NCI-H748 treated with DMSO at 0.1 percent for 48 hours (cell line): Measurements from ENCODE around the gene MADCAM1.

Experiments used
- DNase-seq: peaks from one replicate; lab custom pipeline; 2025; lab: John Stamatoyannopoulos, UW

Gene MADCAM1

DNA sequence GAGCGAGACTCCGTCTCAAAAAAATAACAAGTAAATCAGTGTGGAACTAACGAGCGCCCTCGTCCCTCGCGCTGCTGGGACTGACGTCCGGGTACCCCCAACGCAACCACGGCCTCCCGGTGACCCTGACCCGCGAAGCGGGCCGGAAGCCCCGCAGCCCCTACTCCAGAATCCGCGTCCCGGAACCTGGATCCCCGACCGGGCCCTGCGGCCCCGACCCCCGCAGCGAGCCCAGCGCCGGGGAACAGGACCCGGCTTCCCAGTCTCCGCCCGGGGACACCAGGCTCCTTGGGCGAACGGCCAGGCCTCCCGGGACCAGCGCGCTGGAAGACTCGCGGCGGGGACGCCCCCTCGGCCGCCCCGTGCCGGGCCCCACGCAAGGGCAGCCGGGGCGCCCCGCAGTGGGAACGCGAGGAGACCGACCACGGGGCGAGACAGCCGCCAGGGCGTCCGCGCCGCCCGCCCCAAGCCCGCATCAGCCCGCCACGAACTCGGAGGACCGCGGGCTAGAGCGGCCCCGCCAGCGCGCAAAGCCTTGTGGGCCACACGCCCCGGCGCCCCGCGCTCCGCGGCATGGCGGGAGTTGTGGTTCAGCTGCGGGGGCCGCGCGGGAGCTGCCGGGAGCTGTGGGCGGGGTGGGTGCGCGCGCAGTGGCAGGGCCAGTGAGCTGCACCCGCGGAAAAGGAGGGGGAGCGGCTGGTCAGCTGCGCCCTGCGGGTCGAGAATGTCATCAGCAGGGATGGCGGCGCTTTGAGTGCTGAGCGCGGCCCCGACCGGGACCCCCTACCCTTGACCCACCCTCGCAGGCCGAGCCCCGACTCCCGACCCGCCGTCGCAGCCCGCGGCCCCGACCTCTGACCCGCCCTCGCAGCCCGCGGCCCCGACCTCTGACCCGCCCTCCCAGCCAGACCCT is 7.5 kb upstream of the MADCAM1 start:
- DNase-seq, result peak; percentile 37

DNA sequence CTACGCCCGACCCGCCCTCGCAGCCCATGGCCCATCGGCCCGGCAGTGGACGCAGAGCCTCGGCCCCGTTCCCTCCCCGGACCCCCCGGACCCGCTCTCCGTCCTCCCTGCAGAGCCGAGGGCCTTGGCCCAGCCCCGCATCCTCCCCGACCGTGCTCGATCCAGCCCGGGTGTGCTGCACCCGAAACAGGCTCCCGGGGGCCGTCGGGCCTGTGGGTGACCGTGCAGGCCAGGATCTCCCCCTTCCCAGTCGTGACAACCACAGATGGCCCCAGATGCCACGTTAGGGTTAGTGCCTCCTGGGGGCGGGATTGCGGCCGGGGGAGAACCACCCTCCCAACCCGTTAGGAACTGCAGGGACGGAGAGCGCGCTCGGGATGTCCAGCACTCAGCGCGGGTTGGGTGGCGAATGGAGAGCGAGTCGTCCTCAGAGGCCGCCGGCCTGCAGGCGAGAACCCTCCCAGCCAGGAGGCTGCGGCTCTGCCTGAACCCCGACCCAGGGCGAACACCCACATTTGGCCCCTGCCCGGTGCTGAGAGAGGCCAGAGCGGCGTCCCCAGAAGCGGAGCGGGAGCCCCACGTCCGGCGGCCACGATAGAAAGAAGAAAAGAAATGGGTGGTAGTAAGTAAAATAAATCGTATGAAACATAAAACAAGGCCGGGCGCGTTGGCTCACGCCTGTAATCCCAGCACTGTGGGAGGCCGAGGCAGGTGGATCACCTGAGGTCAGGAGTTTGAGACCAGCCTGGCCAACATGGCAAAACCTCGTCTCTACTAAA is 6.7 kb upstream of the MADCAM1 start:
- DNase-seq, result no peak

DNA sequence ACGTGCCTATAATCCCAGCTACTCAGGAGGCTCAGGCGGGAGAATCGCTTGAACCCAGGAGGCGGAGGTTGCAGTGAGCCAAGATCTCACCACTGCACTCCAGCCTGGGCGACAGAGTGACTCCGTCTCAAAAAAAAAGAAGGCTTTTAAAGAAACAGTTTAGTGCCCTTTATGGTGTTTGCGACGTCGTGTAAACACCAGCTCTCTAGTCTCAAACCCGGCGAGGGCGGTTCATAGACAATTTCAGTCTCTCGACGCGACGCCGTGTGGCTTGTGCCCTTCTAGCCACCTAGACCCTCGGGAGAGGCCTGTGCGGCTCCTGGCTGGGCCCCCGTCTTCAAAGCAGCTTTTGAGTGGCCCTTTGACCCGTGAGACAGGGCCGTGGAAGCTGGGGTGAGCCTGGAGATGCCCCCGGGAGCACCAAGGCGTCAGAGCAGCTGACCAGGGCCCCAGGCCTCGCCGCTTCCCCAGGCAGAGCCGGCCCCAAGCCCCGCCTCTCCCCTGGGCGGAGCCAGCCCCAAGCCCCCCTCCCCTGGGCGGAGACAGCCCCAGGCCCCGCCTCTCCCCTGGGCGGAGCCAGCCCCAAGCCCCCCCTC is 5.0 kb upstream of the MADCAM1 start:
- DNase-seq, result no peak

GRCh38 chr19:492091-492531 is 4.2 kb upstream of the MADCAM1 start:
- no peak for DNase-seq

DNA sequence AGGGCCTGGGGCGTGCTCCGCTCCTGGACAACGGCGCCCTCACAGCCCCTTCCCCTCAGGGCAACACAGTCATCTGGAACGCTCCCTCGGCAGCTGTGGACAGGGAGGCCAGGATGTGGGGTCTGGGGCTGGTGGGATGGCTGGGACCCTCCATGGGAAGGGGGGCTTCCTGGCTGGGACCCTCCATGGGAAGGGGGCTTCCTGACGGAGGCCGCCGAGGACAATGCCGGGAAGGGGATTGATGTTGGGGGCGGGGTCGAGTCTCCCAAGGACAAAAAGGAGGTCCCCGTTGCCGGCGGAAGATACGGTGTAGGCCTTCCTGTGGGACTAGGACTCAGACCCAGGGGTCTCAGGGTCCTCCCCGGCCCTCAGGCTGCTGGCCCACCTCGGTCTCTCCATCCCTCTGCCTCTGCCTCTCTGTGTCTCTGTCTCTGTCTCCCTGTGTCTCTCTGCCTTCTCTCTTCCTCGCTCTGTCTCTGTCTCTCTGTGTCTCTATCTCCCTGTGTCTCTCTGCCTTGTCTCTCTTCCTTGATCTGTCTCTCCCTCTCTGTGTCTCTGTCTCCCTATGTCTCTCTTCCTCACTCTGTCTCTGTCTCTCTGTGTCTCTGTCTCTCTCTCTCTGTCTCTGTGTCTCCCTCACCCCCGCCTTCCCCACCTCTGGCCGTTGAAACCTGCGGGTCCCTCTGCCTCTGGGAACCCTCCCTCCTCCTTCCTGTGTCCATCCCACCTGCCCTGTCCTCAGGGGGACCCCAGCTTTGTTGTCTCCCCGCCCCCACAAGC is 2.7 kb upstream of the MADCAM1 start:
- no peak for DNase-seq

GRCh38 chr19:494171-495080 is 1.9 kb upstream of the MADCAM1 start:
- DNase-seq, result no peak

- no peak for DNase-seq
These were observed 1.2 kb upstream of the MADCAM1 start for GRCh38 chr19:495081-495401.

GRCh38 chr19:495402-496111 is 729 bp upstream of the MADCAM1 start:
- DNase-seq, result no peak

GRCh38 chr19:496986-497385 is 700 bp downstream of the MADCAM1 start:
- no peak for DNase-seq

- no peak for DNase-seq
These were observed 1.2 kb downstream of the MADCAM1 start for GRCh38 chr19:497491-497868.

DNA sequence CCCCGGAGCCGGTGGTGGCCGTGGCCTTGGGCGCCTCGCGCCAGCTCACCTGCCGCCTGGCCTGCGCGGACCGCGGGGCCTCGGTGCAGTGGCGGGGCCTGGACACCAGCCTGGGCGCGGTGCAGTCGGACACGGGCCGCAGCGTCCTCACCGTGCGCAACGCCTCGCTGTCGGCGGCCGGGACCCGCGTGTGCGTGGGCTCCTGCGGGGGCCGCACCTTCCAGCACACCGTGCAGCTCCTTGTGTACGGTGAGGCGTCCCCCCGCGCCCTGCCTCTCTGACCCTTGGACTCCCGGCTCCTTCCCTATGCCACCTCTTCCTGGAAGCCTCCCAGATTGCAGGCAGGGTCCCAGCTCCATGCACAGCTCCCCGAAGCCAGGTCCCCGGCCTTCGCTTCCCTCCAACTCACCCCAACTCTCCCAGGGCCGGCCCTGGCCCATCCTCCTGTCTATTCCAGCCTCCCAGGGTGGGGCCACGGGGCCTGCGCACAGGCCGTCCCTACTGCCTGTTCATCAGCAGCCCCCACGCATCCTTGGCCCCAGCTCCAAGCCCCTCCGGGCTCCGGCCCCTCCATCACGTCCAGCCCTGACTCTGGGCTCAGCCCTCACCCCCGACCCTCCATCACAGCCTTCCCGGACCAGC is 1.7 kb downstream of the MADCAM1 start:
- no peak for DNase-seq

DNA sequence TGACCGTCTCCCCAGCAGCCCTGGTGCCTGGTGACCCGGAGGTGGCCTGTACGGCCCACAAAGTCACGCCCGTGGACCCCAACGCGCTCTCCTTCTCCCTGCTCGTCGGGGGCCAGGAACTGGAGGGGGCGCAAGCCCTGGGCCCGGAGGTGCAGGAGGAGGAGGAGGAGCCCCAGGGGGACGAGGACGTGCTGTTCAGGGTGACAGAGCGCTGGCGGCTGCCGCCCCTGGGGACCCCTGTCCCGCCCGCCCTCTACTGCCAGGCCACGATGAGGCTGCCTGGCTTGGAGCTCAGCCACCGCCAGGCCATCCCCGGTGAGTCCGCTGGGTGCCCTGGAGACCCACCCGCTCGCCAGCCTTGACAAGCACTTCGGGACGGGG is 2.2 kb downstream of the MADCAM1 start:
- no peak for DNase-seq

- DNase-seq, result no peak
These were observed 2.8 kb downstream of the MADCAM1 start for GRCh38 chr19:498977-499623.

- DNase-seq, result no peak
These were observed 5.4 kb downstream of the MADCAM1 start for GRCh38 chr19:501646-502045.

- no peak for DNase-seq
These were observed 8.3 kb downstream of the MADCAM1 start for GRCh38 chr19:504616-505015.

- DNase-seq, result peak; percentile 94
These were observed 10.4 kb downstream of the MADCAM1 start for GRCh38 chr19:506404-507285.

- peak; percentile 24 for DNase-seq
These were observed 11.3 kb downstream of the MADCAM1 start, which contains the start of gene TPGS1 for GRCh38 chr19:507286-508203. Gene TPGS1, plus strand, starts transcription at chr19:507497. Its CDS starts 10 bp downstream, at chr19:507507.
